NT2/D1 (cell line): ENCODE measurements around the gene TKT.

Experiments
- SUZ12 ChIP-seq: IDR thresholded peaks from 2 replicates; pipeline ENCODE4 v1.6.1; 2011; ENCODE audit not compliant: insufficient read length, insufficient read depth; ENCODE audit errors: extremely low read depth
- YY1 ChIP-seq: IDR thresholded peaks from 2 replicates; pipeline ENCODE4 v1.6.1; 2011; ENCODE audit not compliant: insufficient read length, insufficient read depth
- ZNF274 ChIP-seq: IDR thresholded peaks from 2 replicates; pipeline ENCODE4 v1.6.1; 2011; ENCODE audit warnings: mild to moderate bottlenecking, low read depth, low read length

- TF ChIP-seq YY1 (no peak), SUZ12 (no peak), ZNF274 (no peak)
Observed at GRCh38 chr3:53295410-53295809, 39.6 kb upstream of the TKT start.
